IMR-90 (cell line): ENCODE data around the gene PLD4. TPM values are rescaled to one million over a fixed set of nuclear protein-coding genes. Genes with fewer than 3 reads are reported as not detected.
"Not testable (repeated sequence)": the region's sequence is repeated elsewhere in the genome, so short reads cannot be mapped to it uniquely, and the experiment has no call there.

Experiments
- ATAC-seq: fragments of 200-7000 bp; cut with Tn5 transposase; 2 replicates; pipeline ENCODE4 v1.9.1; 2020; ENCODE audit warnings: low read depth, mild to moderate bottlenecking, moderate library complexity
- BruUV-seq: library from RNA; stranded (reverse); fragments of 400-500 nt; replicated peaks from 2 replicates; lab custom pipeline; 2021; lab: Mats Ljungman, UMichigan
- CTCF ChIA-PET: fragments of 300-600 bp; formaldehyde crosslinking; extraction: SDS; loops from one replicate; lab custom pipeline; 2021; ENCODE audit warnings: antibody characterized with exemption; lab: Yijun Ruan, JAX
- POLR2A ChIA-PET: fragments of 300-600 bp; sonication (Branson Sonifier 250); formaldehyde crosslinking; loops from one replicate; lab custom pipeline; 2022; ENCODE audit warnings: antibody characterized with exemption; ENCODE audit not compliant: unreplicated experiment; lab: Charles Lee
- DNase-seq: peaks from one replicate; pipeline ENCODE4 v3.0.0; 2013
- H2AFZ ChIP-seq: replicated peaks from 2 replicates; pipeline ENCODE3; 2013; ENCODE audit warnings: low read length, mild to moderate bottlenecking; ENCODE audit not compliant: poor library complexity
- H2AK5ac ChIP-seq: 2 replicates; pipeline ENCODE4 v1.6.1; 2013; ENCODE audit warnings: low read depth, low read length, inconsistent platforms
- H2AK9ac ChIP-seq: replicated peaks from 2 replicates; pipeline ENCODE3; 2013; ENCODE audit warnings: mild to moderate bottlenecking, low read depth, low read length, moderate library complexity; ENCODE audit not compliant: poor library complexity
- H2BK120ac ChIP-seq: 2 replicates; pipeline ENCODE4 v1.6.1; 2013; ENCODE audit warnings: low read depth, low read length, inconsistent platforms
- H2BK15ac ChIP-seq: 3 replicates; pipeline ENCODE4 v1.6.1; 2013; ENCODE audit warnings: low read depth, low read length, inconsistent platforms
- H2BK20ac ChIP-seq: 2 replicates; pipeline ENCODE4 v1.6.1; 2013; ENCODE audit warnings: low read depth, mild to moderate bottlenecking, inconsistent platforms, low read length, moderate library complexity
- H2BK5ac ChIP-seq: 2 replicates; pipeline ENCODE4 v1.6.1; 2013; ENCODE audit warnings: mild to moderate bottlenecking, low read depth, low read length, inconsistent platforms; ENCODE audit not compliant: poor library complexity, severe bottlenecking
- H3K14ac ChIP-seq: replicated peaks from 2 replicates; pipeline ENCODE4 v1.6.1; 2013; ENCODE audit warnings: low read depth, low read length, inconsistent platforms
- H3K18ac ChIP-seq: 2 replicates; pipeline ENCODE4 v1.6.1; 2013; ENCODE audit warnings: low read depth, low read length, control low read depth
- H3K23ac ChIP-seq: 2 replicates; pipeline ENCODE4 v1.6.1; 2013; ENCODE audit warnings: low read depth, low read length, inconsistent platforms
- H3K27ac ChIP-seq: 2 replicates; pipeline ENCODE4 v1.5.1; 2013; ENCODE audit warnings: mild to moderate bottlenecking, control low read depth, low read length; ENCODE audit not compliant: insufficient read depth
- H3K27me3 ChIP-seq: 2 replicates; pipeline ENCODE4 v1.6.1; 2013; ENCODE audit warnings: low read length; ENCODE audit not compliant: control insufficient read depth, insufficient read depth
- H3K36me3 ChIP-seq: 2 replicates; pipeline ENCODE4 v1.6.1; 2013; ENCODE audit warnings: low read length, mixed read lengths; ENCODE audit not compliant: control insufficient read depth, insufficient read depth
- H3K4ac ChIP-seq: 2 replicates; pipeline ENCODE4 v1.6.1; 2013; ENCODE audit warnings: low read depth, low read length, inconsistent platforms
- H3K4me1 ChIP-seq: 2 replicates; pipeline ENCODE4 v1.6.1; 2013; ENCODE audit warnings: low read length, mixed read lengths; ENCODE audit not compliant: control insufficient read depth, insufficient read depth
- H3K4me2 ChIP-seq: 2 replicates; pipeline ENCODE4 v1.6.1; 2013; ENCODE audit warnings: low read depth, mild to moderate bottlenecking, control low read depth, low read length, moderate library complexity
- H3K4me3 ChIP-seq: 2 replicates; pipeline ENCODE4 v1.5.1; 2013; ENCODE audit warnings: low read depth, mild to moderate bottlenecking, control low read depth, low read length, moderate library complexity; ENCODE audit not compliant: insufficient read depth
- H3K56ac ChIP-seq: 2 replicates; pipeline ENCODE4 v1.6.1; 2013; ENCODE audit warnings: low read length, inconsistent platforms; ENCODE audit not compliant: insufficient read depth; ENCODE audit errors: extremely low read depth
- H3K79me1 ChIP-seq, 2 experiments: 2 replicates each; pipeline ENCODE4 v1.6.1; 2013; ENCODE audit warnings: low read length in 2 of 2, inconsistent platforms in 1 of 2, low read depth in 1 of 2
- H3K9ac ChIP-seq: 2 replicates; pipeline ENCODE4 v1.6.1; 2013; ENCODE audit warnings: low read depth, low read length, control low read depth
- H3K9me1 ChIP-seq: 2 replicates; pipeline ENCODE4 v1.6.1; 2013; ENCODE audit warnings: low read length, inconsistent platforms; ENCODE audit not compliant: insufficient read depth
- H3K9me3 ChIP-seq: 2 replicates; pipeline ENCODE4 v1.6.1; 2013; ENCODE audit warnings: low read length; ENCODE audit not compliant: control insufficient read depth, insufficient read depth
- H4K20me1 ChIP-seq: 2 replicates; pipeline ENCODE4 v1.6.1; 2013; ENCODE audit warnings: low read length, inconsistent platforms; ENCODE audit not compliant: insufficient read depth
- H4K5ac ChIP-seq: 2 replicates; pipeline ENCODE4 v1.6.1; 2013; ENCODE audit warnings: mild to moderate bottlenecking, low read depth, low read length, control low read depth
- H4K8ac ChIP-seq, 2 experiments: 2 replicates each; pipeline ENCODE4 v1.6.1; 2013; ENCODE audit warnings: low read depth in 2 of 2, low read length in 2 of 2, control low read depth in 1 of 2, inconsistent platforms in 1 of 2
- H4K91ac ChIP-seq: 2 replicates; pipeline ENCODE4 v1.6.1; 2013; ENCODE audit warnings: low read depth, low read length, inconsistent platforms; ENCODE audit not compliant: insufficient read depth
- MAFK ChIP-seq: IDR thresholded peaks from 2 replicates; pipeline ENCODE4 v1.6.1; 2012; ENCODE audit warnings: low read depth, low read length, improper control_type of control experiment
- MXI1 ChIP-seq: IDR thresholded peaks from 2 replicates; pipeline ENCODE4 v1.6.1; 2012; ENCODE audit warnings: low read depth, mild to moderate bottlenecking, low read length, moderate library complexity, borderline replicate concordance
- WGBS, 2 experiments: methylation state at CpG; one replicate each; pipeline versions ENCODE4 v1.1.5 to v1.1.7; 2013; ENCODE audit warnings: missing lambda C conversion rate in 2 of 2; ENCODE audit not compliant: insufficient read length in 1 of 2; ENCODE audit errors: extremely low coverage in 2 of 2; 5-methylcytosine and 5-hydroxymethylcytosine counted together
- dilution Hi-C: fragments of 300-500 bp; cut with HindIII; formaldehyde crosslinking; loops from one replicate; pipeline ENCODE4 v1.14.3; 2018; ENCODE audit warnings: low sequenced_read_pairs; ENCODE audit not compliant: unreplicated experiment
- in situ Hi-C: fragments of 300-500 bp; cut with MboI; formaldehyde crosslinking; loops from 3 replicates; pipeline ENCODE4 v1.14.3; 2019; ENCODE audit warnings: low sequenced_read_pairs, inconsistent platforms, mixed read lengths
- intact Hi-C: fragments of 100-400 bp; cut with micrococcal nuclease; formaldehyde crosslinking; loops from 2 replicates; pipeline ENCODE4 v1.10.0; 2022
- polyA plus RNA-seq, 3 experiments: library from polyadenylated mRNA; depleted of rRNA; stranded (reverse); fragments of >200 nt; gene quantifications; 2 replicates each; pipeline ENCODE4 v1.2.3, GENCODE V29; 2012; ENCODE audit warnings: low replicate concordance in 1 of 3
- total RNA-seq: library from RNA; depleted of rRNA; stranded (reverse); fragments of >200 nt; gene quantifications from 2 replicates; pipeline ENCODE4 v1.2.3, GENCODE V29; 2012

Gene PLD4
- total and polyA plus RNA-seq, 2 of the 4 experiments (the other 2 are of a cell fraction), result 0.05 TPM; not detected in 1

DNA sequence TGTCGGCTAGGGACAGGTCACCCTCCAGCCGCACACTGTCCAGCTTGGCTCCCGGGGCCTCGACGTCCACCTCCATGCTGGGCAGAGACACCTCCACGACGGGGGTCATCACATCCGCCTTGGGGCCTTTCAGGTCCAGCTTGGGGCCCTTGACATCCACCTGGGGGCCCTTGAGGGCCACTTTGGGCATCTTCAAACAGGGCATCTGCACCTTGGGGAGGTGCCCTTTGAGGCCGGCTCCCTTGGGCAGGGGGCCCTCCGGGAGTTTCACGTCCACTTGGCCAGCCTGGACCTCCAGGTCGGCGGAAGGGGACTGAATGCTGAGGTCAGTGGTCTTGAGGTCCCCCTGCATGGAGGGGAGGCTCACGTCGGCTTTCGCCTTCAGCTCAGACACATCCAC lies 17.9 kb downstream of the PLD4 start:
- no peak overlapping the region for H4K8ac ChIP-seq
- H3K23ac ChIP-seq, result no peak overlapping the region
- POLR2A ChIA-PET, result no interaction called here

DNA sequence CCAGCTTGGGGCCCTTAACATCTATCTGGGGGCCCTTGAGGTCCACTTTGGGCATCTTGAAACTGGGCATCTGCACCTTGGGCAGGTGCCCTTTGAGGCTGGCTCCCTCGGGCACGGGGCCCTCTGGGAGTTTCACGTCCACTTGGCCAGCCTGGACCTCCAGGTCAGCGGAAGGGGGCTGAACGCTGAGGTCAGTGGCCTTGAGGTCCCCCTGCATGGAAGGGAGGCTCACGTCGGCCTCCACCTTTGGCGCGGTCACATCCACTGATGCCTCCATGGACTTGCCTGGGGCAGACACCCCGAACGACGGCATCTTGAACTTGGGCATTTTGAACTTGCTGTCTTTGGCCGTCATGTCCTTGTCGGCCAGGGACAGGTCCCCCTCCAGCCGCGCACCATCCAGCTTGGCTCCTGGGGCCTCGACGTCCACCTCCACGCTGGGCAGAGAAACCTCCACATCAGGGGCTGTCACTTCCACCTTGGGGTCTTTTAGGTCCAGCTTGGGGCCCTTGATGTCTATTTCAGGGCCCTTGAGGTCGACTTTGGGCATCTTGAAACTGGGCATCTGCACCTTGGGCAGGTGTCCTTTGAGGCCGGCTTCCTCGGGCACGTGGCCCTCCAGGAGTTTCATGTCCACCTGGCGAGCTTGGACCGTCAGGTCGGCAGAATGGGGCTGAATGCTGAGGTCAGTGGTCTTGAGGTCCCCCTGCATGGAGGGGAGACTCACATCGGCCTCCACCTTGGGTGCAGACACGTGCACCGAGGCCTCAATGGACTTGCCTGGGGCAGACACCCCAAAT lies 18.7 kb downstream of the PLD4 start:
- H3K9me3 ChIP-seq, H2BK20ac ChIP-seq, H3K4me1 ChIP-seq, H3K4me3 ChIP-seq, H3K27ac ChIP-seq, H4K20me1 ChIP-seq, H4K8ac ChIP-seq, POLR2A ChIA-PET, H2AFZ ChIP-seq, intact Hi-C loops, H2BK5ac ChIP-seq, H3K9me1 ChIP-seq, H4K5ac ChIP-seq, H3K9ac ChIP-seq, in situ Hi-C loops, H4K91ac ChIP-seq, H3K18ac ChIP-seq, H3K23ac ChIP-seq, H2AK9ac ChIP-seq, BruUV-seq, H3K4ac ChIP-seq, H2BK120ac ChIP-seq, H2BK15ac ChIP-seq, H2AK5ac ChIP-seq, DNase-seq, H3K56ac ChIP-seq, H3K36me3 ChIP-seq, H3K79me1 ChIP-seq, ATAC-seq, H3K14ac ChIP-seq, H3K4me2 ChIP-seq, dilution Hi-C loops: not testable (repeated sequence)
- 85% methylated on average over 14 of the region's 29 CpGs; no CpG with 5 or more reads in 1 of the 2 experiments for WGBS, 2 experiments
- peaks cover 12% of the 10 kb centered on the region for H3K27me3 ChIP-seq
- CTCF ChIA-PET, result interaction anchor here (1.0 kb wide), 1 partner anchor 26 kb away, joined by 3 read pairs; no protein-coding TSS in a partner anchor

More for the DNA sequence above, 17.9 kb downstream of the PLD4 start:
- 90% methylated on average over 10 of the region's 16 CpGs; no CpG with 5 or more reads in 1 of the 2 experiments for WGBS, 2 experiments
- no peaks in the 10 kb centered on the region for H3K9me3 ChIP-seq
- no peak overlapping the region for H3K14ac ChIP-seq
- H3K4ac ChIP-seq, result no peak overlapping the region
- CTCF ChIA-PET, result no interaction called here
- H2AK5ac ChIP-seq, result no peak overlapping the region
- ATAC-seq (no peak), DNase-seq (no peak)
- no peak overlapping the region for H2BK120ac ChIP-seq
- H2BK15ac ChIP-seq, result no peak overlapping the region
- H3K27me3 ChIP-seq, result peaks cover 20% of the 10 kb centered on the region
- H3K9me1 ChIP-seq, result no peaks in the 10 kb centered on the region
- no peak overlapping the region for H3K9ac ChIP-seq
- no peaks in the 10 kb centered on the region for H3K4me1 ChIP-seq
- intact Hi-C loops (no loop called here), dilution Hi-C loops (no loop called here), in situ Hi-C loops (no loop called here)
- no peak overlapping the region for H4K91ac ChIP-seq
- no peaks in the 10 kb centered on the region for H3K79me1 ChIP-seq
- H4K20me1 ChIP-seq, result no peaks in the 10 kb centered on the region
- no peak overlapping the region for H4K5ac ChIP-seq
- no peak overlapping the region for H3K56ac ChIP-seq
- no peak for TF ChIP-seq MAFK
- no peak for TF ChIP-seq MXI1
- H2AFZ ChIP-seq, result no peak overlapping the region
- no peak overlapping the region for H2AK9ac ChIP-seq
- H2BK20ac ChIP-seq, result no peak overlapping the region
- H3K27ac ChIP-seq, result no peak overlapping the region
- no peak overlapping the region for H3K4me3 ChIP-seq
- no peak overlapping the region for H3K4me2 ChIP-seq
- no peak overlapping the region for H3K18ac ChIP-seq
- H2BK5ac ChIP-seq, result no peak overlapping the region
- no TSS peak for BruUV-seq
- H3K36me3 ChIP-seq, result no peaks in the 10 kb centered on the region
